NCI-H446 (cell line): ENCODE data around the gene CSNK2A1.
"Not testable (repeated sequence)": the region's sequence is repeated elsewhere in the genome, so short reads cannot be mapped to it uniquely, and the experiment has no call there.

Experiments used
- DNase-seq, 2 experiments: peaks; one replicate each; lab custom pipeline; 2025; lab: John Stamatoyannopoulos, UW

Gene CSNK2A1

DNA sequence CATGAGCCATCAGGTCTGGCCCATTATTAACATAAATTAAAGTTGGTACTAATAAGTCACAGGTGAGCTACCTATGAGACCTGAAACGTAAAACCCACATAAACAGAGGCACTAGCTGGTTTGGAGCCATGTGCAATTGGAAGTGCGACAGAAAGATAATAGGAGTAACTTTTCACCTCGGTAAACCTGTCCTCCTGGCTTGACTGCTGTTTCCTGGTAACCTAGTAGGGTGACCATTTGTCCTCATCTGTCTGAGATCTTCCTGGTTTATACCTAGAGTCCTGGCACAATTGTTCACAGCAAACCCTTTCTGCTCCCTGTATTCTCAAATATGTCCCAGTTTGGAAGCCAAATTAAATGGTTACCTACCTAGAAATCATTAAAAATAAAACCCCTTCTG, 88.6 kb downstream of the CSNK2A1 start:
- DNase-seq = no peak

GRCh38 chr20:452021-452420, 91.6 kb downstream of the CSNK2A1 start:
- not testable (repeated sequence) for DNase-seq

DNA sequence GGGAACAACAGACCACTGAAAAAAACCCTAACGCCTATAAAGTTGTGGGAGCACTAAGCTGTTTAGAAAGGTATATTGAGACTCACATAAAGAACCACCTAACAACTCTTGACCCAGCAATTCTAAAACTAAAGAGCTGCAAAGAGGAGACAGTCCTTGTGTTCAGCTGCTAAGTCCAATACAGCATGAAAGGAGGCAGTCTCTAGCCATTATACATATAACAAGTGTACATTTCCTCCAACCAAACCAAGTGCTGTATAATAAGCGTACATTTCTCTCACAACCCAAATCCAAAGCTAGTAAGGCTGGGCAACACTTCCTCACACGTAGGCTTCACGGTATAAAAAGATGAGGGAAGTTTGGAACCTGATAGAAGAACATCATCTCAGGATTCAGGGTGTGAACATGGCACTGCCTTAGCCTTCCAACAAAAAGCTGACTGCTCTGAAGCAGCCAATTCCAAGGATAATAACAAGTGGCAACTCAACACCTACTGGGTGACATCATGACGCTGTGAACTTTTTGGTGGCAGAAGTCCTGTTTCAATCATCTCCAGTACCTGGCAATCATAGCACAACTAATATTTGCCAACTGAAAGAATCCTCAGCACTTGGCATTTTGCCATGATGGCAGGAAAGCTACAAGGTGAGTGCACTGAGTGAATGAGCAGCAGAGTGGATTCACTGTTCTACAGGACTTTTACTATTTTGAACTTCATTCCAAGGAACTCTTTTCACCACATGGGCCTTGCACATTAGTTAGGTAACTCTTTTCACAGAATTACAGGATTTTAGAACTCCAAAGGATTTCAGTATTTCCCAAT, 97.9 kb downstream of the CSNK2A1 start:
- DNase-seq = no peak

DNA sequence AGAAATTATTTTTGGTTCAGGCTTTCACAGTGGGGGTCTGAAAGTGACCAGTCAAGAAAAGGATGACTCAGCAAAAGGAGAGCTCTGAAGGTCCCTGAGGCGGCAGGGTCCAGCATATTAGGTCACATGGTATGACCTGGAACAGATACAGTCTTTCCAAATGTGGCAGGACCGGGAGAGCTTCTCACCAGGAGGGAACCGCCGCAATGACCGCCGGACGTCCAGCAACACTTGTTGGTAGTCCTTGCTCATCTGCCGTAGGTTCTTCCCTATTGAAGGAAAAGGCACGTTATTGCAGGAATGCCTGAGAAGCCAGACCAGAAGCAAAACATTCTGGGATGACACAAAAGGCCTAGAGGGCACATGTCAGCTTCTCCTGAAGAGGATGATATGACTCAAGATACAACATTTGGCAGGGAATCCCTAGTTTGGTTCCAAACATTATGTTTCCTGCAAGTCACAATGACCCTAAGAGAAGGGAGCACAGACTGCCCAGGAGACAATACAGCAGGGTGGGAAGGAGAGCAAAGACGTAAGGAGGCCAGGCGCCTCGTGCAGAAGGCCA, 98.6 kb downstream of the CSNK2A1 start:
- no peak for DNase-seq

DNA sequence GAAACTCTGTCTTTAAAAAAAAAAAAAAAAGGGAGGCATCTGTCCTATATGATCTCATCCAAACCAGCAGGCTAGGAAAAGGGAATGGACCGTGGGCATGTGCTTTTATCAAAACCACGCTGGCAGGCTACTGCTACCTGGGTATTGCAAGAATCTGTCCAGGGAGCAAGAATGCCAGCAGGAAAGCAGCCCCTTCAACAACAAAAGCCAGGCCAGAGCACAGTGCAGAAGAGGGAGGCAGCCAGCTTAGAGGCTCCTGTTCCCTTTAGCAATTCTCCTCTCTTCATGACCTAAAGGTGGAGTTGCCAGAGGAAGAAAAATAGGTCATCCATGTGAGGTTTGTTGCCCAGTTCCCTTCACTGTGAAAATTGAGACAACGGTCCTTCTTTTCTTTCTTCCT, 99.5 kb downstream of the CSNK2A1 start:
- no peak for DNase-seq

- DNase-seq = no peak
Observed at GRCh38 chr20:443223-443775, 100.3 kb downstream of the CSNK2A1 start.

- DNase-seq = no peak
Observed at GRCh38 chr20:440636-441035, 103.0 kb downstream of the CSNK2A1 start.

- no peak for DNase-seq
Observed at GRCh38 chr20:440148-440547, 103.4 kb downstream of the CSNK2A1 start.

DNA sequence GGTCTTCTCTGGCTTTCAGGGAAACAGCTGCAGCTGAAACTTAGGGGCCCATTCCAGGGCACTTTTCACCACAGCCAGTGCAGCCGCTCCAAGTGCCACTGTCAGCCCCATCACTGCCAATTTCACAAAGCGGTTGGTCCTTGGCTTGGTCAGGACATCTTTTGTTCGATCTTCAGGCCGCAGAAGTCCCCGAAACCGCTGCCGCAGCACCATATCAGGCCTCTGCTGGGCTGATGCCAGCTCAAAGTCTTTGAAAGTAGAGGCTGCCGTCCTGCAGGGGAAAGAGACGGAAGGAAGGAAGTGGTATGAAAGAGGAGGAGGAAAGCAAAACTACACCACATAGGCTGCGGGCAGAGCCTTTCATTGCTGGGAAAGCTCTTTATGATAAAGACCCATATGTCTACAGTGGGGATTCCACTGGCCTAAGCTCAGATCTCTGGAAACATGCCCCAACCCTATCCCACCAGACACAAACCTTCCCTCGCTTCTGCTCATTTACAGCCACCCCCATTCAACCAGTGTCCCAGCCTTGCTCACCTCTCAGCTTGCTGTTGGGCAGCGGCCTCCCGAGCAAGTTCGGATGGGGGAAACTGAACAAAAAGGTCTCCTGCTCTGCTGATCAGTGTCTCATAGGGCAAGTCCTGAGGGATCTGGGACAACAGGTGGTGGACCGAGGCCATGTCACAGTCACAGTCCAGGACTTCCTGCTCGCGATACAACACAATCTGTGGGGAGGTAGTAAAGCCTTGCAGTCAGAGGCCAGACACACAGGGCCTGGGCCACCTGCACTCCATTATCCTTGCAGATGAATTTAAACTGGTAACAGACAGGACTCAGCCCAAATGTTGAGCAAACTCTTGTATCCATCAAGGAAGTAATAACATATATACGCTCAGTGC, 104.8 kb downstream of the CSNK2A1 start:
- no peak for DNase-seq

GRCh38 chr20:437787-438486, 105.7 kb downstream of the CSNK2A1 start:
- DNase-seq = no peak

- no peak for DNase-seq
Observed at GRCh38 chr20:436476-436875, 107.1 kb downstream of the CSNK2A1 start.

GRCh38 chr20:435558-435957, 108.0 kb downstream of the CSNK2A1 start:
- DNase-seq = no peak

GRCh38 chr20:434661-435419, 108.8 kb downstream of the CSNK2A1 start:
- DNase-seq = no peak

DNA sequence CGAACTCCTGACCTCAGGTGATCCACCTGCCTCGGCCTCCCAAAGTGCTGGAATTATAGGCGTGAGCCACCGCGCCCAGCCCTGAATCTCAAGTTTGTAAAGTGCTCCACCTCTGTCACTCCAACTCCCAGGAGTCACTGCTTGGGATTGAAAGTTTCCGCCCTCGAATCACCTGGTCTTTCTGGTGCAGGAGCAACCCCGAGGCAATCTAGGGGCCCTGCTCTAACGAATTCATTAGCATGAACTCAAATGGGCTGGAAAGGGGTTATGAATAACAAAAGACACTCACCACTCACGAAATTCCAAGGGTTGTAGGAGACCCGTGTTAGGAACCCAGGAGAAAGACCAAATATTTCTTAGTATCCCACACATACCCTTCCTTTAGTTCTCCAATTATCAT, 109.4 kb downstream of the CSNK2A1 start:
- DNase-seq = no peak

DNA sequence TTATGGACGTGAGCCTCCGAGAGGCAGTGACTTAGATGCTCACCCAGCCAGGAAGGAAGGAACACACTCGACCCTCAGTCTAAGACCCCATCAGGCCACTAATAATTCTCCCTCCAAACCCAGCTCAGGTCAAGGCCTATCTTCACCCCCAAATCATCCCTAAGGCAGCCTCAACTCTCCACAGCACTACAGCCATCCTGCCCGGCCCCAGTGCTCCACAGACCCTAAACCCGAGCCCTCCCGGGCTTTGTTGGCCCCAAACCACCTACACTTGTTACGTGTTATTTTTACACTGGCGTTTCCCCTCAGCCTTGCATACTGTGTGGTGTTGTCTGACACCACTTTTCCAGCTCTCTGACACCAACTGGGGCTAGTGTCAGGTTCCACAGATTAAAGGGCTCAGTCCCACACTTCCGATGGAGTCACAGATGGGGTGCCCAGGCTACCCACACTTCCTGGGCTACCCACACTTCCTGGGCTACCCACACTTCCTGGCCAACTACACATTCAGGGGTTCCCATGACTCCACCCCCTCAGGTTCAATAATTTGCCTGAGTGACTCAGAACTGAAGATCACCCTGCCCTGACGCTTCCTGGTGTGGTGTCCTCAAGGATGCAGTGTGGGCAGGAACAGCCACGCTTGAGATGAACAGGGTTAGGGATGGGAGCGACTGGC, 110.2 kb downstream of the CSNK2A1 start:
- DNase-seq = no peak

- no peak for DNase-seq
Observed at GRCh38 chr20:432677-433299, 110.8 kb downstream of the CSNK2A1 start.

DNA sequence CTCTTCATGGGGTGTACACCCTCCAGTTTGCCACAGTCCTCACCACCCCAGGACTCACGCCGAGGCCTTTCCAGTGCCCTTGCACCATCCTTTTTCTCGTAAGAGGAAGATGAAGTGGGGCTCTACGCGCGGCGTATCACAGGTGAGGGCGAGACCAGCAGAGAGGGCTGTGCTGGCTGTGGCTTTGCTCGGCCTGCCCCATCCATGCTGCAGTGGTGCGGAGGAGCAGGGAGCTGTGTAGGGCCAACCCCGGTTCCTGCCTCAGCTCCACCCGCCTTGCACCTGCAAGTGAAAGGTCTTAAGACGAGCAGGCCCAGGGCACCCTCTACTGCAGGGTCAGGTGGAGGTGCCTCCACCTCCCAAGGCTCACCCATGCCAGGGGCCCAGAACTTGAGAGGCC, 111.4 kb downstream of the CSNK2A1 start:
- DNase-seq = no peak

DNA sequence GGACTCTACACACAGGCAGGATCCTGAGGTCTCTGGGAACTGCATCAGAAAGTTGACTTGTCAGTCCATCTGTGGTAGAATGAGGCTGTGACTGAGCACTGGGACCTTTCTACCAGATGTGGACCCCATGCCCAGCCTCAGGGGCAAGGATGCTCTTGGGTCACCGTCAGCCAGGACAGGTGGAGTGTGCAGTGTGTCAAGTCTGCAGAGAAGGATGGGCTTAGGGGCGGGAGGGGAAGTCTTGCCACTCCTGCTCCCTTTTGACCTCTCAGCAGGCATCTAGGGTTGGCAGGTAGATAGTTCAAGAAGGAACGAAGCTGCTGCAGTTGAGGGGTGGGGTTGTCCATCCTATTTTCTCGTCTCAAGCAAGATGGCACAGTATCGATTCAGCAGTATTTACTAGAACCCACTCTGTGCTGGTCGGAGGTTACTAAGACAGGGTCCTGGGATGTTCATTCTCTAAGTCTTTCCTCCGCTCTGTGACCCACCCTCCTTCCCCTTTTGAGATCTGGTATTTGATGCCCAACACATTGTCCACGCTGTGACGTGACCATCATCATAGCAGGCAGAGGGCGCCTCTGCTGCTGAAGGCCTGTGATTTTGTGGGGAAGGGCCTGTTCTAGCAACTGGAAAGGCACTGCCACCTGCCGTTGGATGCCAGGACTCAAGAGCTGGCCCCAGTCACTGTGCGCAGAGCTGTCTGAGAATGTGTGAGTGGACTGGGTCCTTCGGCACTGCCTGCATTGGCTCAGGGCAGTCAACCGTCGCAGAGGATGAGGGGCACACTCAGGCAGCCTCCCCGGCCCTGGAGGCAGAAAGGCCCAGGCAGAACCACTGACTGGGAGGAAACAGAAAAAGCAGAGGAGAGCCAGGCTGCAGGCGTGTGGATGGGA, 112.3 kb downstream of the CSNK2A1 start:
- peak; percentile 14 to 67 for DNase-seq
